GM18873 (cell line): ENCODE results near the gene RAB42.
A peak's percentile ranks its signal among the peaks of the same experiment; 100 is the strongest.
"Not testable (repeated sequence)": the region's sequence is repeated elsewhere in the genome, so short reads cannot be mapped to it uniquely, and the experiment has no call there.

Experiments used
- ATAC-seq: cut with Tn5 transposase; IDR thresholded peaks from one replicate; pipeline ENCODE4 v1.9.1; 2021; ENCODE audit warnings: mild to moderate bottlenecking, moderate library complexity, moderate number of reproducible peaks; ENCODE audit not compliant: unreplicated experiment, low FRiP score

RAB42 gene

GRCh38 chr1:28582248-28582615 is 9.8 kb upstream of the RAB42 start:
- ATAC-seq, result no peak

- not testable (repeated sequence) for ATAC-seq
Measured at GRCh38 chr1:28586585-28587391, 5.3 kb upstream of the RAB42 start.

- no peak for ATAC-seq
Measured at GRCh38 chr1:28592321-28593071, 431 bp downstream of the RAB42 start.

- not testable (repeated sequence) for ATAC-seq
Measured at GRCh38 chr1:28593988-28594356, 1.9 kb downstream of the RAB42 start.

- not testable (repeated sequence) for ATAC-seq
Measured at GRCh38 chr1:28594686-28595411, 2.8 kb downstream of the RAB42 start.

GRCh38 chr1:28595412-28596191 is 3.5 kb downstream of the RAB42 start:
- ATAC-seq, result no peak

- ATAC-seq, result not testable (repeated sequence)
Measured at GRCh38 chr1:28596276-28596675, 4.2 kb downstream of the RAB42 start.

- no peak for ATAC-seq
Measured at GRCh38 chr1:28601696-28602095, 9.6 kb downstream of the RAB42 start.

GRCh38 chr1:28602536-28603439 is 10.7 kb downstream of the RAB42 start:
- ATAC-seq, result no peak

GRCh38 chr1:28604411-28604810 is 12.3 kb downstream of the RAB42 start:
- ATAC-seq, result no peak

GRCh38 chr1:28604962-28605361 is 12.9 kb downstream of the RAB42 start:
- no peak for ATAC-seq

- ATAC-seq, result no peak
Measured at GRCh38 chr1:28606771-28607170, 14.7 kb downstream of the RAB42 start.

GRCh38 chr1:28613175-28613574 is 21.1 kb downstream of the RAB42 start:
- ATAC-seq, result no peak

GRCh38 chr1:28631713-28632112 is 39.6 kb downstream of the RAB42 start:
- no peak for ATAC-seq

- ATAC-seq, result no peak
Measured at GRCh38 chr1:28632560-28632959, 40.5 kb downstream of the RAB42 start.

GRCh38 chr1:28640766-28641165 is 48.7 kb downstream of the RAB42 start:
- ATAC-seq, result no peak

GRCh38 chr1:28642056-28642846 is 50.2 kb downstream of the RAB42 start:
- ATAC-seq, result no peak

GRCh38 chr1:28642847-28643635 is 51.0 kb downstream of the RAB42 start, which contains the start of gene TAF12:
Gene TAF12, minus strand, starts transcription at chr1:28643067. Its CDS starts 20,986 bp downstream, at chr1:28622081.
- ATAC-seq, result peak; percentile 58
